IMR-90 (cell line): ENCODE measurements around the gene C21orf58. TPM values are rescaled to one million over a fixed set of nuclear protein-coding genes. Genes with fewer than 3 reads are reported as not detected.

Experiments
- ATAC-seq: fragments of 200-7000 bp; cut with Tn5 transposase; 2 replicates; pipeline ENCODE4 v1.9.1; 2020; ENCODE audit warnings: low read depth, mild to moderate bottlenecking, moderate library complexity
- BruUV-seq: library from RNA; stranded (reverse); fragments of 400-500 nt; replicated peaks from 2 replicates; lab custom pipeline; 2021; lab: Mats Ljungman, UMichigan
- CTCF ChIA-PET: fragments of 300-600 bp; formaldehyde crosslinking; extraction: SDS; loops from one replicate; lab custom pipeline; 2021; ENCODE audit warnings: antibody characterized with exemption; lab: Yijun Ruan, JAX
- POLR2A ChIA-PET: fragments of 300-600 bp; sonication (Branson Sonifier 250); formaldehyde crosslinking; loops from one replicate; lab custom pipeline; 2022; ENCODE audit warnings: antibody characterized with exemption; ENCODE audit not compliant: unreplicated experiment; lab: Charles Lee
- DNase-seq: peaks from one replicate; pipeline ENCODE4 v3.0.0; 2013
- H2AFZ ChIP-seq: replicated peaks from 2 replicates; pipeline ENCODE3; 2013; ENCODE audit warnings: low read length, mild to moderate bottlenecking; ENCODE audit not compliant: poor library complexity
- H2AK5ac ChIP-seq: 2 replicates; pipeline ENCODE4 v1.6.1; 2013; ENCODE audit warnings: low read depth, low read length, inconsistent platforms
- H2AK9ac ChIP-seq: replicated peaks from 2 replicates; pipeline ENCODE3; 2013; ENCODE audit warnings: mild to moderate bottlenecking, low read depth, low read length, moderate library complexity; ENCODE audit not compliant: poor library complexity
- H2BK120ac ChIP-seq: 2 replicates; pipeline ENCODE4 v1.6.1; 2013; ENCODE audit warnings: low read depth, low read length, inconsistent platforms
- H2BK15ac ChIP-seq: 3 replicates; pipeline ENCODE4 v1.6.1; 2013; ENCODE audit warnings: low read depth, low read length, inconsistent platforms
- H2BK20ac ChIP-seq: 2 replicates; pipeline ENCODE4 v1.6.1; 2013; ENCODE audit warnings: low read depth, mild to moderate bottlenecking, inconsistent platforms, low read length, moderate library complexity
- H2BK5ac ChIP-seq: 2 replicates; pipeline ENCODE4 v1.6.1; 2013; ENCODE audit warnings: mild to moderate bottlenecking, low read depth, low read length, inconsistent platforms; ENCODE audit not compliant: poor library complexity, severe bottlenecking
- H3K14ac ChIP-seq: replicated peaks from 2 replicates; pipeline ENCODE4 v1.6.1; 2013; ENCODE audit warnings: low read depth, low read length, inconsistent platforms
- H3K18ac ChIP-seq: 2 replicates; pipeline ENCODE4 v1.6.1; 2013; ENCODE audit warnings: low read depth, low read length, control low read depth
- H3K23ac ChIP-seq: 2 replicates; pipeline ENCODE4 v1.6.1; 2013; ENCODE audit warnings: low read depth, low read length, inconsistent platforms
- H3K27ac ChIP-seq: 2 replicates; pipeline ENCODE4 v1.5.1; 2013; ENCODE audit warnings: mild to moderate bottlenecking, control low read depth, low read length; ENCODE audit not compliant: insufficient read depth
- H3K27me3 ChIP-seq: 2 replicates; pipeline ENCODE4 v1.6.1; 2013; ENCODE audit warnings: low read length; ENCODE audit not compliant: control insufficient read depth, insufficient read depth
- H3K36me3 ChIP-seq: 2 replicates; pipeline ENCODE4 v1.6.1; 2013; ENCODE audit warnings: low read length, mixed read lengths; ENCODE audit not compliant: control insufficient read depth, insufficient read depth
- H3K4ac ChIP-seq: 2 replicates; pipeline ENCODE4 v1.6.1; 2013; ENCODE audit warnings: low read depth, low read length, inconsistent platforms
- H3K4me1 ChIP-seq: 2 replicates; pipeline ENCODE4 v1.6.1; 2013; ENCODE audit warnings: low read length, mixed read lengths; ENCODE audit not compliant: control insufficient read depth, insufficient read depth
- H3K4me2 ChIP-seq: 2 replicates; pipeline ENCODE4 v1.6.1; 2013; ENCODE audit warnings: low read depth, mild to moderate bottlenecking, control low read depth, low read length, moderate library complexity
- H3K4me3 ChIP-seq: 2 replicates; pipeline ENCODE4 v1.5.1; 2013; ENCODE audit warnings: low read depth, mild to moderate bottlenecking, control low read depth, low read length, moderate library complexity; ENCODE audit not compliant: insufficient read depth
- H3K56ac ChIP-seq: 2 replicates; pipeline ENCODE4 v1.6.1; 2013; ENCODE audit warnings: low read length, inconsistent platforms; ENCODE audit not compliant: insufficient read depth; ENCODE audit errors: extremely low read depth
- H3K79me1 ChIP-seq, 2 experiments: 2 replicates each; pipeline ENCODE4 v1.6.1; 2013; ENCODE audit warnings: low read length in 2 of 2, inconsistent platforms in 1 of 2, low read depth in 1 of 2
- H3K9ac ChIP-seq: 2 replicates; pipeline ENCODE4 v1.6.1; 2013; ENCODE audit warnings: low read depth, low read length, control low read depth
- H3K9me1 ChIP-seq: 2 replicates; pipeline ENCODE4 v1.6.1; 2013; ENCODE audit warnings: low read length, inconsistent platforms; ENCODE audit not compliant: insufficient read depth
- H3K9me3 ChIP-seq: 2 replicates; pipeline ENCODE4 v1.6.1; 2013; ENCODE audit warnings: low read length; ENCODE audit not compliant: control insufficient read depth, insufficient read depth
- H4K20me1 ChIP-seq: 2 replicates; pipeline ENCODE4 v1.6.1; 2013; ENCODE audit warnings: low read length, inconsistent platforms; ENCODE audit not compliant: insufficient read depth
- H4K5ac ChIP-seq: 2 replicates; pipeline ENCODE4 v1.6.1; 2013; ENCODE audit warnings: mild to moderate bottlenecking, low read depth, low read length, control low read depth
- H4K8ac ChIP-seq, 2 experiments: 2 replicates each; pipeline ENCODE4 v1.6.1; 2013; ENCODE audit warnings: low read depth in 2 of 2, low read length in 2 of 2, control low read depth in 1 of 2, inconsistent platforms in 1 of 2
- H4K91ac ChIP-seq: 2 replicates; pipeline ENCODE4 v1.6.1; 2013; ENCODE audit warnings: low read depth, low read length, inconsistent platforms; ENCODE audit not compliant: insufficient read depth
- FOS ChIP-seq: fragments of 150-350 bp; IDR thresholded peaks from 2 replicates; pipeline ENCODE4 v1.6.1; 2016; ENCODE audit warnings: low read depth, low read length
- MAZ ChIP-seq: IDR thresholded peaks from 2 replicates; pipeline ENCODE4 v1.6.1; 2012; ENCODE audit warnings: low read depth, mild to moderate bottlenecking, low read length, improper control_type of control experiment, moderate library complexity, borderline replicate concordance
- MXI1 ChIP-seq: IDR thresholded peaks from 2 replicates; pipeline ENCODE4 v1.6.1; 2012; ENCODE audit warnings: low read depth, mild to moderate bottlenecking, low read length, moderate library complexity, borderline replicate concordance
- NFE2L2 ChIP-seq: fragments of 150-350 bp; IDR thresholded peaks from 2 replicates; pipeline ENCODE4 v1.6.1; 2016; ENCODE audit warnings: low read depth, mild to moderate bottlenecking, low read length
- POLR2A ChIP-seq: IDR thresholded peaks from 2 replicates; pipeline ENCODE4 v1.6.1; 2012; ENCODE audit warnings: mild to moderate bottlenecking, low read depth, low read length
- RAD21 ChIP-seq: IDR thresholded peaks from 2 replicates; pipeline ENCODE4 v1.6.1; 2012; ENCODE audit warnings: low read length, improper control_type of control experiment
- RFX5 ChIP-seq: IDR thresholded peaks from 2 replicates; pipeline ENCODE4 v1.8.0; 2012; ENCODE audit warnings: low read depth, mild to moderate bottlenecking, low read length, moderate library complexity
- WGBS, 2 experiments: methylation state at CpG; one replicate each; pipeline versions ENCODE4 v1.1.5 to v1.1.7; 2013; ENCODE audit warnings: missing lambda C conversion rate in 2 of 2; ENCODE audit not compliant: insufficient read length in 1 of 2; ENCODE audit errors: extremely low coverage in 2 of 2; 5-methylcytosine and 5-hydroxymethylcytosine counted together
- dilution Hi-C: fragments of 300-500 bp; cut with HindIII; formaldehyde crosslinking; loops from one replicate; pipeline ENCODE4 v1.14.3; 2018; ENCODE audit warnings: low sequenced_read_pairs; ENCODE audit not compliant: unreplicated experiment
- in situ Hi-C: fragments of 300-500 bp; cut with MboI; formaldehyde crosslinking; loops from 3 replicates; pipeline ENCODE4 v1.14.3; 2019; ENCODE audit warnings: low sequenced_read_pairs, inconsistent platforms, mixed read lengths
- intact Hi-C: fragments of 100-400 bp; cut with micrococcal nuclease; formaldehyde crosslinking; loops from 2 replicates; pipeline ENCODE4 v1.10.0; 2022
- polyA plus RNA-seq, 3 experiments: library from polyadenylated mRNA; depleted of rRNA; stranded (reverse); fragments of >200 nt; gene quantifications; 2 replicates each; pipeline ENCODE4 v1.2.3, GENCODE V29; 2012; ENCODE audit warnings: low replicate concordance in 1 of 3
- total RNA-seq: library from RNA; depleted of rRNA; stranded (reverse); fragments of >200 nt; gene quantifications from 2 replicates; pipeline ENCODE4 v1.2.3, GENCODE V29; 2012
- TF ChIP-seq, protein P1 (sequence below): conservative IDR thresholded peaks from 2 replicates; pipeline ENCODE4 v1.5.1; 2012; ENCODE audit warnings: mild to moderate bottlenecking, low read depth, low read length, improper control_type of control experiment

C21orf58 gene
- total and polyA plus RNA-seq, 2 of the 4 experiments (the other 2 are of a cell fraction): 2.7 to 6.2 TPM

- Histone ChIP-seq H3K4me2 (no peak overlapping the region), H3K27ac (no peak overlapping the region), H3K4me1 (no peaks in the 10 kb centered on the region), H4K8ac (no peak overlapping the region), H3K79me1 (no peaks in the 10 kb centered on the region; a peak in 2 of 4 replicates), H2AK5ac (no peak overlapping the region), H2BK20ac (no peak overlapping the region), H4K5ac (no peak overlapping the region), H4K91ac (no peak overlapping the region), H3K4me3 (no peak overlapping the region), H3K14ac (no peak overlapping the region), H2BK120ac (no peak overlapping the region), H3K4ac (no peak overlapping the region), H2AK9ac (no peak overlapping the region), H3K9me1 (no peaks in the 10 kb centered on the region; the same call in 1 of the 2 replicates), H2BK5ac (no peak overlapping the region), H3K27me3 (no peaks in the 10 kb centered on the region), H3K36me3 (peaks cover 70% of the 10 kb centered on the region), H4K20me1 (no peaks in the 10 kb centered on the region; the same call in 1 of the 2 replicates), H3K56ac (no peak overlapping the region), H2AFZ (no peak overlapping the region), H3K9ac (no peak overlapping the region), H2BK15ac (no peak overlapping the region), H3K18ac (no peak overlapping the region), H3K23ac (no peak overlapping the region), H3K9me3 (no peaks in the 10 kb centered on the region)
- ChIA-PET POLR2A (no interaction called here), CTCF (no interaction called here)
- 100% methylated on average over 4 of the region's 13 CpGs; no CpG with 5 or more reads in 1 of the 2 experiments for WGBS, 2 experiments
- in situ Hi-C loops: no loop called here
- intact Hi-C loops: no loop called here
- no TSS peak for BruUV-seq
- TF ChIP-seq, protein P1, sequence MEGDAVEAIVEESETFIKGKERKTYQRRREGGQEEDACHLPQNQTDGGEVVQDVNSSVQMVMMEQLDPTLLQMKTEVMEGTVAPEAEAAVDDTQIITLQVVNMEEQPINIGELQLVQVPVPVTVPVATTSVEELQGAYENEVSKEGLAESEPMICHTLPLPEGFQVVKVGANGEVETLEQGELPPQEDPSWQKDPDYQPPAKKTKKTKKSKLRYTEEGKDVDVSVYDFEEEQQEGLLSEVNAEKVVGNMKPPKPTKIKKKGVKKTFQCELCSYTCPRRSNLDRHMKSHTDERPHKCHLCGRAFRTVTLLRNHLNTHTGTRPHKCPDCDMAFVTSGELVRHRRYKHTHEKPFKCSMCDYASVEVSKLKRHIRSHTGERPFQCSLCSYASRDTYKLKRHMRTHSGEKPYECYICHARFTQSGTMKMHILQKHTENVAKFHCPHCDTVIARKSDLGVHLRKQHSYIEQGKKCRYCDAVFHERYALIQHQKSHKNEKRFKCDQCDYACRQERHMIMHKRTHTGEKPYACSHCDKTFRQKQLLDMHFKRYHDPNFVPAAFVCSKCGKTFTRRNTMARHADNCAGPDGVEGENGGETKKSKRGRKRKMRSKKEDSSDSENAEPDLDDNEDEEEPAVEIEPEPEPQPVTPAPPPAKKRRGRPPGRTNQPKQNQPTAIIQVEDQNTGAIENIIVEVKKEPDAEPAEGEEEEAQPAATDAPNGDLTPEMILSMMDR: no peak
- TF ChIP-seq MAZ: no peak
- no peak for TF ChIP-seq RFX5
- no peak for TF ChIP-seq MXI1
- no peak for TF ChIP-seq POLR2A
- TF ChIP-seq RAD21: no peak
- TF ChIP-seq FOS: no peak
- no peak for TF ChIP-seq NFE2L2
- ATAC-seq (no peak), DNase-seq (no peak)
- dilution Hi-C loops: no loop called here
Measured at GRCh38 chr21:46356005-46356338, 32.3 kb upstream of the C21orf58 start.
